ENCODE data around the gene CR1L.

- TF ChIP-seq POLR2A (IDR thresholded peaks at IDR 0.05): no peak
- TF ChIP-seq CTCF (IDR thresholded peaks at IDR 0.05): no peak
Measured at GRCh38 chr1:207651583-207651982, 6.7 kb downstream of the CR1L start.
